ENCODE data around the gene RHOG. TPM values are rescaled to one million over a fixed set of nuclear protein-coding genes. Genes with fewer than 3 reads are reported as not detected.
A peak's percentile ranks its signal among the peaks of the same experiment; 100 is the strongest.

The RHOG gene
- polyA plus RNA-seq, 4 donors = 24.7 to 31.3 (median 25.5) TPM

- no peak for DNase-seq (ENCODE audit: low read depth in 4 of 4, low spot score in 3 of 4)
Observed at GRCh38 chr11:3860375-3860774, 19.6 kb upstream of the RHOG start.

- DNase-seq (ENCODE audit: low read depth in 4 of 4, low spot score in 3 of 4) = no peak
Observed at GRCh38 chr11:3859373-3859881, 18.7 kb upstream of the RHOG start.

- DNase-seq (ENCODE audit: low read depth in 4 of 4, low spot score in 3 of 4) = no peak
Observed at GRCh38 chr11:3857628-3858027, 16.9 kb upstream of the RHOG start.

- no peak for DNase-seq (ENCODE audit: low read depth in 4 of 4, low spot score in 3 of 4)
Observed at GRCh38 chr11:3856856-3857553, 16.2 kb upstream of the RHOG start.

- DNase-seq (ENCODE audit: low read depth in 4 of 4, low spot score in 3 of 4) = no peak
Observed at GRCh38 chr11:3855808-3856491, 15.2 kb upstream of the RHOG start.

- peak; percentile 89 to 94 (median 91) for DNase-seq (ENCODE audit: low read depth in 4 of 4, low spot score in 3 of 4)
Observed at GRCh38 chr11:3854977-3855807, 14.4 kb upstream of the RHOG start, which contains the start of gene STIM1. STIM1 (plus strand) TSS chr11:3855664; CDS start chr11:3856271, 607 bp downstream.

- DNase-seq (ENCODE audit: low read depth in 4 of 4, low spot score in 3 of 4) = no peak
Observed at GRCh38 chr11:3854660-3854976, 13.9 kb upstream of the RHOG start.

- DNase-seq (ENCODE audit: low read depth in 4 of 4, low spot score in 3 of 4) = no peak
Observed at GRCh38 chr11:3853899-3854659, 13.3 kb upstream of the RHOG start.

GRCh38 chr11:3853545-3853842 is 12.7 kb upstream of the RHOG start:
- DNase-seq (ENCODE audit: low read depth in 4 of 4, low spot score in 3 of 4) = no peak

- no peak for DNase-seq (ENCODE audit: low read depth in 4 of 4, low spot score in 3 of 4)
Observed at GRCh38 chr11:3849297-3849874, 8.6 kb upstream of the RHOG start.

- DNase-seq (ENCODE audit: low read depth in 4 of 4, low spot score in 3 of 4) = no peak
Observed at GRCh38 chr11:3845670-3846069, 4.9 kb upstream of the RHOG start.

GRCh38 chr11:3845246-3845645 is 4.5 kb upstream of the RHOG start:
- no peak for DNase-seq (ENCODE audit: low read depth in 4 of 4, low spot score in 3 of 4)

- DNase-seq (ENCODE audit: low read depth in 4 of 4, low spot score in 3 of 4) = no peak
Observed at GRCh38 chr11:3843326-3843725, 2.6 kb upstream of the RHOG start.

GRCh38 chr11:3841426-3842350 is 929 bp upstream of the RHOG start:
- peak; percentile 63 to 75 (median 68) for DNase-seq (ENCODE audit: low read depth in 4 of 4, low spot score in 3 of 4)

GRCh38 chr11:3840004-3840869 is 522 bp downstream of the RHOG start:
- no peak for DNase-seq (ENCODE audit: low read depth in 4 of 4, low spot score in 3 of 4)

- no peak for DNase-seq (ENCODE audit: low read depth in 4 of 4, low spot score in 3 of 4)
Observed at GRCh38 chr11:3838504-3838903, 2.3 kb downstream of the RHOG start.

GRCh38 chr11:3837793-3838192 is 3.0 kb downstream of the RHOG start:
- no peak for DNase-seq (ENCODE audit: low read depth in 4 of 4, low spot score in 3 of 4)

GRCh38 chr11:3836903-3837302 is 3.9 kb downstream of the RHOG start:
- DNase-seq (ENCODE audit: low read depth in 4 of 4, low spot score in 3 of 4) = no peak

Measured in right renal pelvis (tissue), 4 donors.